Measurements from ENCODE around the gene KRTAP3-1. TPM values are rescaled to one million over a fixed set of nuclear protein-coding genes. Genes with fewer than 3 reads are reported as not detected.

Gene KRTAP3-1
- total RNA-seq, 1 experiment from 2014 or later: not detected

- Histone ChIP-seq H3K9me3 (ENCODE audit: control insufficient read depth, low read depth, low read length) (no peaks in the 10 kb centered on the region), H4K5ac (ENCODE audit: insufficient read length, low read depth, low read length) (no peak overlapping the region), H3K4me2 (ENCODE audit: insufficient read depth, insufficient read length, low read length) (no peak overlapping the region), H3K23ac (ENCODE audit: insufficient read length, low read depth, low read length) (no peak overlapping the region), H4K20me1 (ENCODE audit: control insufficient read depth, insufficient read depth, insufficient read length) (no peaks in the 10 kb centered on the region), H2AK5ac (ENCODE audit: insufficient read length, low read length) (no peak overlapping the region), H3K23me2 (ENCODE audit: insufficient read length, low read depth, low read length, poor library complexity, severe bottlenecking) (no peaks in the 10 kb centered on the region), H3K27me3 (ENCODE audit: insufficient read depth, low read length) (no peaks in the 10 kb centered on the region), H3K9ac (ENCODE audit: extremely low read depth, insufficient read length, low read length) (no peak overlapping the region), H3K79me1 (ENCODE audit: insufficient read depth, low read depth, low read length, poor library complexity, severe bottlenecking) (no peaks in the 10 kb centered on the region), H3K14ac (ENCODE audit: insufficient read depth, low read length) (no peak overlapping the region), H3T11ph (ENCODE audit: low read length) (no peak overlapping the region), H2BK120ac (ENCODE audit: low read depth, low read length, poor library complexity, severe bottlenecking) (no peak overlapping the region), H2BK20ac (ENCODE audit: low read depth, low read length, poor library complexity, severe bottlenecking) (no peak overlapping the region), H3K4ac (ENCODE audit: low read depth, low read length) (no peak overlapping the region), H2BK5ac (ENCODE audit: insufficient read length, low read length) (no peak overlapping the region), H3K79me2 (ENCODE audit: insufficient read depth, low read length) (no peaks in the 10 kb centered on the region), H2BK15ac (ENCODE audit: low read depth, low read length) (no peak overlapping the region), H3K4me1 (ENCODE audit: insufficient read depth, low read length) (no peaks in the 10 kb centered on the region), H3K18ac (ENCODE audit: insufficient read length, low read depth, low read length) (no peak overlapping the region), H4K91ac (ENCODE audit: insufficient read length, low read depth, low read length) (no peak overlapping the region), H2AFZ (ENCODE audit: low read length) (no peak overlapping the region), H4K8ac (replicated peaks; ENCODE audit: insufficient read length, low read depth, low read length) (no peak overlapping the region), H3K27ac (ENCODE audit: insufficient read length, low read depth, low read length) (no peak overlapping the region), H2BK12ac (ENCODE audit: insufficient read length, low read depth, low read length) (no peak overlapping the region), H3K56ac (ENCODE audit: insufficient read length, low read depth, low read length) (no peak overlapping the region)
- H3K27ac Mint-ChIP-seq: no peak overlapping the region
- H3K4me3 Mint-ChIP-seq: no peak overlapping the region
- no peaks in the 10 kb centered on the region for H3K36me3 Mint-ChIP-seq (ENCODE audit: insufficient read depth in 1 of 3, low read depth in 3 of 3)
- H3K4me1 Mint-ChIP-seq: no peaks in the 10 kb centered on the region
- no peak for DNase-seq
- H3K9me3 Mint-ChIP-seq: peaks cover 0 to 5% of the 10 kb centered on the region in 2 experiments; a peak in 2 of 5 replicates
- no CpG with 5 or more reads among the region's 8 CpGs for WGBS (ENCODE audit: extremely low coverage, insufficient read length, low lambda C conversion rate)
- TF ChIP-seq CTCF (conservative IDR thresholded peaks at IDR 0.05): no peak
- H3K27me3 Mint-ChIP-seq (ENCODE audit: low read depth): peaks cover 3% of the 10 kb centered on the region
Observed at GRCh38 chr17:40986920-40987319, 22.0 kb downstream of the KRTAP3-1 start.

Data from H9 (cell line).